ENCODE results near the gene MOCS3. TPM values are rescaled to one million over a fixed set of nuclear protein-coding genes. Genes with fewer than 3 reads are reported as not detected.
A peak's percentile ranks its signal among the peaks of the same experiment; 100 is the strongest.

MOCS3 gene, protein sequence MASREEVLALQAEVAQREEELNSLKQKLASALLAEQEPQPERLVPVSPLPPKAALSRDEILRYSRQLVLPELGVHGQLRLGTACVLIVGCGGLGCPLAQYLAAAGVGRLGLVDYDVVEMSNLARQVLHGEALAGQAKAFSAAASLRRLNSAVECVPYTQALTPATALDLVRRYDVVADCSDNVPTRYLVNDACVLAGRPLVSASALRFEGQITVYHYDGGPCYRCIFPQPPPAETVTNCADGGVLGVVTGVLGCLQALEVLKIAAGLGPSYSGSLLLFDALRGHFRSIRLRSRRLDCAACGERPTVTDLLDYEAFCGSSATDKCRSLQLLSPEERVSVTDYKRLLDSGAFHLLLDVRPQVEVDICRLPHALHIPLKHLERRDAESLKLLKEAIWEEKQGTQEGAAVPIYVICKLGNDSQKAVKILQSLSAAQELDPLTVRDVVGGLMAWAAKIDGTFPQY
- total RNA-seq: 6.1 and 6.5 TPM in 2 replicates
- long read RNA-seq, full-length matches to known transcripts: 25 of 25 reads
- long read RNA-seq, partial matches to known transcripts: 0 of 25 reads
- long read RNA-seq, other reads (novel, unspliced or antisense): 0 of 25 reads

DNA sequence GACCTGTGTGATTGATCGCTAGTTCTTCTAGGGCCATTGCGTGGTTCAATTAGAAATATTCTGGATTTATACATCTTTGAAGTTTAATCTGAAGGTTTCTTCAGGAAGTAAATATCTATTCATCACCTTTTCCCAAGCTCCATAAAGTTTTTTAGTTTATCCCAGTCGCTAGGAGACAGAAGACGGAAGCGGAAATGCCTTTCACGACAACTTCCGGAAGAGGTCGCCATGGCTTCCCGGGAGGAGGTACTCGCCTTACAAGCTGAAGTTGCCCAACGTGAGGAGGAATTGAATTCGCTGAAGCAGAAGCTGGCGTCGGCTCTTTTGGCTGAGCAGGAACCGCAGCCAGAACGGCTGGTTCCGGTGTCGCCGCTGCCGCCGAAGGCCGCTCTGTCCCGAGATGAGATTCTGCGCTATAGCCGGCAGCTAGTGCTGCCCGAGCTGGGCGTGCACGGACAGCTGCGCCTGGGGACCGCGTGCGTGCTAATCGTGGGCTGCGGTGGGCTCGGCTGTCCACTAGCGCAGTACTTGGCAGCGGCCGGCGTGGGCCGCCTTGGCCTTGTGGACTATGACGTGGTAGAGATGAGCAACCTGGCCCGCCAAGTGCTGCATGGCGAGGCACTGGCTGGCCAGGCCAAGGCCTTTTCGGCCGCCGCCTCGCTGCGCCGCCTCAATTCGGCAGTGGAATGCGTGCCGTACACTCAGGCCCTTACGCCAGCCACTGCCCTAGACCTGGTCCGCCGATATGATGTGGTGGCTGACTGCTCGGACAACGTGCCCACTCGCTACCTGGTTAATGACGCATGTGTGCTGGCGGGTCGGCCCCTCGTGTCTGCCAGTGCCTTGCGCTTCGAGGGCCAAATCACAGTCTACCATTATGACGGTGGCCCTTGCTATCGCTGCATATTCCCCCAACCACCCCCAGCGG is at the start of gene MOCS3:
Gene MOCS3, plus strand, starts transcription at position 204 of the 928 bp plus-strand sequence. Its CDS starts 25 bp downstream, at position 229.
- Mint-ChIP-seq H3K9me3 (no peaks in the 10 kb centered on the region), H3K27me3 (ENCODE audit: low read depth) (no peaks in the 10 kb centered on the region), H3K27ac (ENCODE audit: unreplicated experiment) (peak within 1 kb of the TSS; percentile 100), H3K36me3 (ENCODE audit: low read depth) (peaks cover 4% of the 10 kb centered on the region), H3K4me1 (peaks cover 42% of the 10 kb centered on the region), H3K4me3 (peak within 1 kb of the TSS; percentile 95)
- TF ChIP-seq CTCF (conservative IDR thresholded peaks at IDR 0.05): no peak
- no peak for DNase-seq (ENCODE audit: low read depth, low spot score)

GRCh38 chr20:50909413-50909812 is 49.2 kb upstream of the MOCS3 start:
- DNase-seq (ENCODE audit: low read depth, low spot score): no peak
- no peak overlapping the region for H3K27ac Mint-ChIP-seq (ENCODE audit: unreplicated experiment)
- no peaks in the 10 kb centered on the region for H3K27me3 Mint-ChIP-seq (ENCODE audit: low read depth)
- H3K4me3 Mint-ChIP-seq: no peak overlapping the region
- H3K4me1 Mint-ChIP-seq: peaks cover 50% of the 10 kb centered on the region
- no peaks in the 10 kb centered on the region for H3K9me3 Mint-ChIP-seq
- TF ChIP-seq CTCF (conservative IDR thresholded peaks at IDR 0.05): no peak
- peaks cover 3% of the 10 kb centered on the region for H3K36me3 Mint-ChIP-seq (ENCODE audit: low read depth)

DNA sequence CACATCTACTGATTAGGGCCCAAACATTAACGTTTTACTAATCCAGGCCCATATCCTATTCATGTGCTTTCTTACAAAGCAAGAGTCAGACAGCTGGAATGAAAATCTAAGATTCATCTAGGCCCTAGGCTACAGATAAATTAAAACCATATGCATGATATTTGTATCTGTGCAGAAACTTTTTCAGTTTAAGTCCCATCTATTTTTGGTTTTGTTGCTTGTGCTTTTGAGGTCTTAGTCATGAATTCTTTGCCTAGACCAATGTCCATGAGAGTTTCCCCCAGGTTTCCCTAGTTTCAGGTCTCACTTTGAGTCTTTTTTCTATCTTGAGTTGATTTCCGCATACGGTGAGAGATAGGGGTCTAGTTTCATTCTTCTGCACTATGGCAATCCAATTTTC is 47.6 kb upstream of the MOCS3 start:
- Mint-ChIP-seq H3K36me3 (ENCODE audit: low read depth) (peaks cover 3% of the 10 kb centered on the region), H3K27me3 (ENCODE audit: low read depth) (no peaks in the 10 kb centered on the region), H3K4me3 (no peak overlapping the region), H3K9me3 (no peaks in the 10 kb centered on the region), H3K4me1 (peaks cover 55% of the 10 kb centered on the region), H3K27ac (ENCODE audit: unreplicated experiment) (no peak overlapping the region)
- DNase-seq (ENCODE audit: low read depth, low spot score): no peak
- TF ChIP-seq CTCF (conservative IDR thresholded peaks at IDR 0.05): no peak

GRCh38 chr20:50911716-50912115 is 46.9 kb upstream of the MOCS3 start:
- peaks cover 3% of the 10 kb centered on the region for H3K36me3 Mint-ChIP-seq (ENCODE audit: low read depth)
- H3K27ac Mint-ChIP-seq (ENCODE audit: unreplicated experiment): no peak overlapping the region
- H3K4me1 Mint-ChIP-seq: peaks cover 57% of the 10 kb centered on the region
- H3K4me3 Mint-ChIP-seq: no peak overlapping the region
- DNase-seq (ENCODE audit: low read depth, low spot score): no peak
- H3K9me3 Mint-ChIP-seq: no peaks in the 10 kb centered on the region
- H3K27me3 Mint-ChIP-seq (ENCODE audit: low read depth): no peaks in the 10 kb centered on the region
- no peak for TF ChIP-seq CTCF (conservative IDR thresholded peaks at IDR 0.05)

DNA sequence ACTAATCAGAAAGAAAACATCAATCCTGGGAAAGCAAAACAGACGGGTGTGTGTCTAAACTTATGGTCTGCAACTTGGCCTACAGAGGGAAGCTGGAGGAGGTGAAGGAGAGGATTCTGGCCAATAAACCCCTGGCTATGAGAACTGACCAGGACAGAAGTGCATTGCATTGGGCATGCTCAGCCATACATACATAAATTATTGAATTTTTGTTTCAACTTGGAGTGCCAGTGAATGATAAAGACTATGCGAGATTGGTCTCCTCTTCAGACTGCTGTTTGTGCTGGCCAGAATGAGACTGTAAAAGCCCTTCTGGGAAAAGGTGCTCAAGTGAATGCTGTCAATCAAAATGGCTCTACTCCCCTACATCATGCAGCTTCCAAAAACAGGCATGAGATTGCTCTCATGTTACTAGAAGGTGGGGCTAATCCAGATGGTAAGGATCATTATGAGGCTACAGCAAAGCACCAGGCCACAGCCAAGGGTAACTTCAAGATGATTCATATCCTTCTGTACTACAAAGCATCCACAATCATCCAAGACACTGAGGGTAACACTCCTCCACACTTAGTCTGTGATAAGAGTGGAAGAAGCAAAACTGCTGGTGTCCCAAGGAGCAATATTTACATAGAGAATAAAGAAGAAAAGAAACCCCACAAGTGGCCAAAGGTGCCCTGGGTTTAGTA is 44.8 kb upstream of the MOCS3 start:
- no peak overlapping the region for H3K27ac Mint-ChIP-seq (ENCODE audit: unreplicated experiment)
- no peak for DNase-seq (ENCODE audit: low read depth, low spot score)
- H3K4me1 Mint-ChIP-seq: peaks cover 69% of the 10 kb centered on the region
- no peaks in the 10 kb centered on the region for H3K27me3 Mint-ChIP-seq (ENCODE audit: low read depth)
- H3K36me3 Mint-ChIP-seq (ENCODE audit: low read depth): peaks cover 3% of the 10 kb centered on the region
- TF ChIP-seq CTCF (conservative IDR thresholded peaks at IDR 0.05): no peak
- no peak overlapping the region for H3K4me3 Mint-ChIP-seq
- H3K9me3 Mint-ChIP-seq: no peaks in the 10 kb centered on the region
